Measurements from ENCODE around the gene DCDC1.
A peak's percentile ranks its signal among the peaks of the same experiment; 100 is the strongest.

DCDC1 gene

GRCh38 chr11:31199378-31199777, 170.2 kb downstream of the DCDC1 start:
- DNase-seq: no peak

GRCh38 chr11:31173926-31174680, 195.4 kb downstream of the DCDC1 start:
- DNase-seq: no peak

- no peak for DNase-seq
These were observed 208.8 kb downstream of the DCDC1 start for GRCh38 chr11:31160504-31161422.

DNA sequence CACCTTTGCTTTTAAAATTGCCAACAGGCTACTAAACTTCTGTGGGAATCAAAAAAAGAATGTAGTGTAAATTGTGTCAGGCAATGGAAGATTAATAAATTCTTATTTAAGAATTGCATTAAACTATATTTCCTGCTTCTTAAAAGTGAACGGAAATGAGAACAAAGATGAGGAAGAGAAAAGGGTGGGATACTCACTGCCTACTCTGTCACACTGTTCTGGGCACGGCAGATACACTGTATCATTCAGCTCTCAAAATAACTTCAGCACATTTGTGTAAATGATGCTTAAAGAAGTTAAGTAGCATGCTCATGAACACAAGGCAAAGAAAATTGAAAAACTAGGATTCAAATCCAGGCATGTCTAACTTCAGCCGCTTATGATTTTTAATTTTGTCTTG, 218.7 kb downstream of the DCDC1 start:
- no peak for DNase-seq

- DNase-seq: no peak
These were observed 219.5 kb downstream of the DCDC1 start for GRCh38 chr11:31150011-31150410.

GRCh38 chr11:31141789-31142188, 227.8 kb downstream of the DCDC1 start:
- DNase-seq: no peak

GRCh38 chr11:31139479-31139878, 230.1 kb downstream of the DCDC1 start:
- no peak for DNase-seq

- no peak for DNase-seq
These were observed 236.8 kb downstream of the DCDC1 start for GRCh38 chr11:31132531-31133421.

GRCh38 chr11:31131760-31132159, 237.8 kb downstream of the DCDC1 start:
- no peak for DNase-seq

- no peak for DNase-seq
These were observed 242.2 kb downstream of the DCDC1 start for GRCh38 chr11:31127290-31127689.

DNA sequence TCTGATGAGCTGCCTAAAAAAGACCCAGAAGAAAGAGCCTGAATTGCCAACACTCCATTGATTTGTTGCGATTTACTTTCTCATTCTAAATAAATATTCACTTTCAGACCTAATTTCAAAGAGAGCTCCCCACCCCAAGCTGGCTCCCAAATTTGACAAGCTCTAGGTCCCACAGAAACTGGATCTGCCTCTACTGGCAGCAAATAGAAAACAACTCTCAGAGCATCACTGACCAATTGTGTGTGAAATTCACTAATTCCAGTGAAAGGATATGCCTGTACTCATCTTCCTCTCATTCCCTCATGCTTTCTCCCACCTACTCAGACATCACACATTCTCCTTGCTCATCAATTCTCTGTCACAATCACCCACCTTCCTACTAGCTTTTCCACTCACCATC, 249.1 kb downstream of the DCDC1 start:
- no peak for DNase-seq

DNA sequence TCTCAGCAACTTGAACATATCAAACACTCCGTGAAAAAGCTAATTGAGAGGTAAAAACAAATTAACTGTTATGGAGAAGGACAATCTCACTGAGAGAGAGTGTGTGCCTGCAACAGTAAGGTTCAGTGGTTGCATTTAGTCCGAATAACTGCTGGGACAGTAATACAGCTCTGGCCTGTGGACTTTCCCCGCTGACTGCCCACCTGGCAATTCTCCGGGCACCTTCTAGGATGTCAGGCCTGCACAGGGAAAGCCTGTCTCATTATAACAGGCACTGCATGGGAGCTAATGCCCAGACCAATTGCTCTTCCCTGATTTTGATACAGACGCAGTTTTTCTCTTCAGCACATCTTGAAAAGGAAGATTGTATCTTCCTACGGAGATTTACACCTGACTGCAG, 251.0 kb downstream of the DCDC1 start:
- DNase-seq: no peak

DNA sequence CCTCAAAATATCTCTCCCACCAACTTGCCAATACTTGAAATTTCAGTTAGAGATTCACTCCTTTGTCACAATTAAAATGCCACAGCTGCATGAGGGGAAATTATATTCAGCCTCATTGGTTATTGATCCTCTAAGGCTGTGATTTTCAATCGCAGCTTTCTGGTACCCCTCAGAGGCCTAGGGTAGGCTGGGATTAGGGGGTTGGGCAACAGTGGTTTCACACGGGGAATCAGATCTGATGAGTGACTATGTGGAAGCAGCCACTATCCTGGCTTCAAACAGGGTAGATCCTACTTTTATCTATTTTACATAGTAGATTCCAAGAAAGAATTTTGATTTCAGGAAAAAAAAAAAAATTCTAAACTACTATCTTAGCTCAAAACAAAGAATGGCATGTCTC, 252.5 kb downstream of the DCDC1 start:
- DNase-seq: no peak

- DNase-seq: no peak
These were observed 255.1 kb downstream of the DCDC1 start for GRCh38 chr11:31114442-31114841.

- DNase-seq: no peak
These were observed 258.7 kb downstream of the DCDC1 start for GRCh38 chr11:31110830-31111229.

DNA sequence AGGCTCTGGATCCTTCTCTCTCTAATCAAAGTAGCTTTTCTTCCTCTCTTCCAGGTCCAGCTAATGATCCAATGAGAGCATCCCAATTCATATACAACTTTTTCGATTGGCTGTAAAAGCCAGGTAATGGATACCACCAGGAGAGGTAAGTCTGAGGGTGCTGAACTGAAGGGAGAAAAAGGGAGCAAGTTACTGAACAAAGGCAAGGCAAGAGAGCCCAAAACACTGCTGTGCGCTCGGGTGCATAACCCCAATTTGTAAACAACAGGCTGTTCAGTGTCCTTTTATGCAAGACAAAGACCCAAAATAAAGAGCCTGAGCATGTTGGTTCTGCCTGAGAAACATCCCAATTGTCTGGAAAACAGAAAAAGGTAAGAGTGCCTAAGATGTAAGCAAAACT, 260.1 kb downstream of the DCDC1 start:
- no peak for DNase-seq

- DNase-seq: no peak
These were observed 261.9 kb downstream of the DCDC1 start for GRCh38 chr11:31107649-31108048.

DNA sequence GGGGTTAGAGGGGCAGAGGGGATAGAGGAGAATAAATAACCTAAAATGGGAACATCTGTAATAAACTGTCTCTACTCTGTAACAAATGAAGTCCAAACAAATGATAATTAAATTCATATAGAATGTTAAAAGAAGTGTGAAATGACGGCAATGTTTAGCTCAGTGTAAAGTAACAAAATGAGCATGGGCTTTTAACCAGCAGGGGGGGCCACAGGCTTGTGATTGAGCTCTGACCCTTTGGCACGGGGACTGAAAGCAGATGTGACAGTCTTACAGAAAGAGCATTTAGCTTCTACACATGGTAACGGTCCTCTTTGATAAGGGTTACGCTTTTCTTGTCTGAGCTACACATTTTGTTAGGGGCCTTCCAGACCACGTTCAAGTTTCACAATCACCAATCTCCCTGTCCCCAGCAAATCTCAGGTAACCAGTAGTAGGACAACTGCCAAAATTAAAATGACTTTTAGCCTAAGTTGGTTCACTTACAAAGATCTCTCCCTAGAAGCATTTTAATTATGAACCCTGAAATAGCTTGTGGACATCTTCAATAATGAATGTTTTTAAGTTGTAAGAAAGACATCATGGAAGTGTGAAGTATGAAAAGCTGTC, 262.5 kb downstream of the DCDC1 start:
- peak; percentile 45 to 62 for DNase-seq

DNA sequence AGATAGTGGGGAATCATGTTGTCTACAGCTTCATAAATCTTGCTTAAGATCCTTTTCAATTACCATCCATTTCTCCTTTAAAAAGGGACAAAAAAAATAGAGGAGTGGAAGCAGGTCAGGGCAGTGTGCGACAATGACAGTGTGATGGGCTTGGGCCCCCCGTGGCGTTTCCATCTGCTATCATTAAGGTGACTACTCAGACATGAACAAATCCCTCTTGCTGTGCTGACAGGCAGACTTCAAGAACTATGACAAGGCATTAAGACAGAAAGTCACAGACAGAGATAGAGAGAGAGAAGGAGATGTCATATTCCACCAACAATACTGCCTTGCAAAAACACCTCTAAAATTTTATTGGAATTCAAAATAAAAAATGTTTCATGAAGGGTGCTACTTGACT, 263.2 kb downstream of the DCDC1 start:
- no peak for DNase-seq

DNA sequence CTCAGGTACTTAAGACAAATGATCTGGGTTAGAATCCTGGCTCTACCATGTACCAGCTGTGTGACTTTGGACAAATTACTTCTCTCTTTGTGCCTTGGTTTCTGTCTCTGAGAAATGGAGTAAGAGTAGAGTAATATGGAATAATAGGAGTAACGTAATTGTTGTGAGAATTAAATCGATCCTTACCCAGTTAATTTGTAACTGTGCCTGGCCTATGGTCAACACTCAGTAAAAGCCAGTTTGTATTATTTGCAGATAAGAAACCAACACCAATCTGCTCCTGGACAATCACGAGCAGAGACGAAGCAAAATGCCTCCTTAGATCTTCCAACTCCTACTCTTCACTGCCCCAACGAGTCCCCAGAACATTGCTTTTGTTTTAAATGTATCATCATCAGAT, 266.7 kb downstream of the DCDC1 start:
- no peak for DNase-seq

DNA sequence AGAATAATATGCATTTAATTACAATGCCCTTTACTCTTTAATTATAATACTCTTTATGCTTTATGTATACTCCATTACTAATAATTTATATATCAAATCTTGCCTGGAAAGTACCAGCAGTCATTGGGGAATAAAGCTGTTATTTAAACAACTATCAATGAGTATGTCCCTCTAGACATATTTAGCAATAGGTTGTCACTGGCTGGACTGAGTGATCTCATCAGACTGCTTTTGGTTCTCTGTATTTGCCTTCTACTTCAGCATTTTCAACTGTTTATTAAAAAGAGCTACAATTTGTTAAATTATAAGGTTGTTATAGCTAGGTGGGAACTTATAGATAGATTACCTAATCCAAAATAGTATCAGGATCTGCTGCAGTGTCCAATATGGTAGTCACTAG, 267.2 kb downstream of the DCDC1 start:
- no peak for DNase-seq

DNA sequence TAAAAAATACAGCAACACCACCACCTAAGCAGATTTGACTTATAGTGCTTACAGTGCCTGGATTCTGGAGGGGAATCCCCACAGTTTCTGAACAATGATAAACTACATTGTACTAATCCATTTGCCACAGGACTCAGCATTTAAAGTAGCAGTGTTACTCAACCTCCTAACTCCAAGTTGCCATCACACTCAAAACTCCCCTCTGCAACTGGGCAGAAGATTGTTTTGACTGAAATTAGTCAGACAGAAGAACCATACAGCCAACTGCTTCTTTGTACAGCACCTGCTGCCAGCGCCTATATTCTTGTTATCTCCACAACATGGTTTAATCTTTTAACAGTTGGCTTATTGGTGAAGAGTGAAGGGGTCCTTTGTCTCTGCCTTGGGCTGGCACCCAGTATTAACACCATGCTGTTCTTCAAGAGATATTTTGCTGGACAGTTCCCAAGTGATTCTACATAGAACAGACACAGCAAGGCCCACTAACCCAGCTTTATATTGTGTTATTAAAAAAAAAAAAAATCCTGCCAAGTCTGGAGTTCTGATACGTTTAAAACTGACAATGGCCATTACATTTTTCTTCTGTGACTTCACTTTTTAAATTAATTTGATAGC, 273.2 kb downstream of the DCDC1 start:
- DNase-seq: no peak
